GM23338 (cell line): ENCODE results near the gene TAF10. TPM values are rescaled to one million over a fixed set of nuclear protein-coding genes. Genes with fewer than 3 reads are reported as not detected.

Experiments
- ATAC-seq: fragments of 200-7000 bp; cut with Tn5 transposase; 3 replicates; pipeline ENCODE4 v1.9.1; 2020
- DNase-seq: peaks from one replicate; pipeline ENCODE4 v3.0.0-alpha.2; 2015; ENCODE audit warnings: low spot score
- H2AFZ ChIP-seq: fragments of 200-600 bp; sonication (generic); 2 replicates; pipeline ENCODE4 v1.8.0; 2016; ENCODE audit warnings: antibody characterized with exemption, mild to moderate bottlenecking, moderate library complexity
- H3F3A ChIP-seq: fragments of 200-600 bp; sonication (generic); replicated peaks from 2 replicates; pipeline ENCODE4 v1.8.0; 2017; ENCODE audit warnings: antibody characterized with exemption, mixed run types, low read depth
- H3K27ac ChIP-seq: fragments of 200-600 bp; sonication (generic); 2 replicates; pipeline ENCODE4 v1.6.1; 2016; ENCODE audit warnings: low read depth
- H3K27me3 ChIP-seq: fragments of 200-600 bp; sonication (generic); 2 replicates; pipeline ENCODE4 v1.8.0; 2016; ENCODE audit warnings: mild to moderate bottlenecking, mixed run types, moderate library complexity; ENCODE audit not compliant: insufficient read depth
- H3K36me3 ChIP-seq: fragments of 200-600 bp; sonication (generic); 2 replicates; pipeline ENCODE4 v1.8.0; 2016; ENCODE audit warnings: mild to moderate bottlenecking; ENCODE audit not compliant: insufficient read depth
- H3K4me1 ChIP-seq: fragments of 200-600 bp; sonication (generic); 2 replicates; pipeline ENCODE4 v1.8.0; 2016; ENCODE audit warnings: mild to moderate bottlenecking, moderate library complexity; ENCODE audit not compliant: insufficient read depth
- H3K4me2 ChIP-seq: fragments of 200-600 bp; sonication (generic); 2 replicates; pipeline ENCODE4 v1.7.1; 2017; ENCODE audit warnings: mixed run types
- H3K4me3 ChIP-seq: fragments of 200-600 bp; sonication (generic); 2 replicates; pipeline ENCODE4 v1.6.1; 2016; ENCODE audit warnings: mixed run types
- H3K79me2 ChIP-seq: fragments of 200-600 bp; sonication (generic); replicated peaks from 2 replicates; pipeline ENCODE4 v1.8.0; 2017; ENCODE audit warnings: mild to moderate bottlenecking; ENCODE audit not compliant: insufficient read depth
- H3K9me2 ChIP-seq: fragments of 200-600 bp; sonication (generic); 2 replicates; pipeline ENCODE4 v1.8.0; 2017; ENCODE audit not compliant: insufficient read depth
- H4K20me1 ChIP-seq: fragments of 200-600 bp; sonication (generic); replicated peaks from 2 replicates; pipeline ENCODE4 v1.8.0; 2017; ENCODE audit warnings: mild to moderate bottlenecking; ENCODE audit not compliant: insufficient read depth
- H3K27ac Mint-ChIP-seq: 2 replicates; pipeline ENCODE4 v1.8.0; 2020; ENCODE audit warnings: inconsistent platforms, mild to moderate bottlenecking, moderate library complexity, mixed read lengths
- H3K27me3 Mint-ChIP-seq: 3 replicates; pipeline ENCODE4 v1.8.0; 2022; ENCODE audit warnings: low read depth, mild to moderate bottlenecking, moderate library complexity, mixed read lengths, inconsistent platforms; ENCODE audit not compliant: insufficient read depth, poor library complexity
- H3K36me3 Mint-ChIP-seq: 3 replicates; pipeline ENCODE4 v1.8.0; 2021; ENCODE audit warnings: low read depth, mild to moderate bottlenecking, inconsistent platforms, moderate library complexity, mixed read lengths
- H3K4me1 Mint-ChIP-seq: 3 replicates; pipeline ENCODE4 v1.8.0; 2020; ENCODE audit warnings: mild to moderate bottlenecking, inconsistent platforms, mixed read lengths
- H3K4me3 Mint-ChIP-seq: 3 replicates; pipeline ENCODE4 v1.8.0; 2021; ENCODE audit warnings: moderate library complexity, mild to moderate bottlenecking, inconsistent platforms, mixed read lengths
- H3K9me3 Mint-ChIP-seq: 3 replicates; pipeline ENCODE4 v1.8.0; 2020; ENCODE audit warnings: moderate library complexity, mild to moderate bottlenecking, inconsistent platforms, mixed read lengths
- NANOG ChIP-seq: IDR thresholded peaks from 2 replicates; pipeline ENCODE4 v1.6.1; 2016; ENCODE audit warnings: antibody characterized with exemption, borderline replicate concordance
- REST ChIP-seq: IDR thresholded peaks from one replicate; pipeline ENCODE4 v1.6.1; 2018; ENCODE audit warnings: antibody characterized with exemption; ENCODE audit not compliant: unreplicated experiment
- polyA plus RNA-seq: library from polyadenylated mRNA; unstranded; fragments of >200 nt; fragmentation: Nextera tagmentation; extraction: Ambion mirVana; gene quantifications from 2 replicates; pipeline ENCODE4 v1.2.1, GENCODE V29; 2016
- total RNA-seq: library from RNA; depleted of rRNA; stranded (reverse); fragments of >200 nt; shearing (Covaris generic); gene quantifications from 2 replicates; pipeline ENCODE4 v1.2.3, GENCODE V29; 2014
- TF ChIP-seq, protein P1 (sequence below): fragments of 250-450 bp; sonication (Bioruptor Pico); IDR thresholded peaks from 2 replicates; pipeline ENCODE4 v1.5.0; 2020; ENCODE audit warnings: mild to moderate bottlenecking, moderate library complexity

The TAF10 gene
- total and polyA plus RNA-seq, 2 experiments from 2014 or later = 108 to 253 TPM

DNA sequence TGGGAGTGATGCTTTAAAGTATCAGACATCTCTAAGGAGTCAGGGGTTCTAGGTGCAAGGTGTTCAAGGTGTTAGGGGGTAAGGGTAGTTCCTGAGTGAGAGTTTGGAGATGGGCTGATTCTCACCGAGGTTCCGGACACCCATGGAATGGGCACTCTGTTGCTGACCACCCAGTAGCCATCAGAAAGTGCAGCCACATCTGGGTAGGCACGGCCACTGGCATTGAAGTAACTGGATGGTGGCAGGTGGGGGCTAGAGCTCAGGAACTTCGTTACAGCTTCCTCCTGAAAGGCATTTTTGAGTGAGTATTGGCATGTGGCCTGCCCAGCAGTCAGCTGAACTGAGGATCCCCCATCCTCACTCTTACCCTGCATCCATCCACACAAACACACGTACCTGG, 3.0 kb upstream of the TAF10 start (continued):
- TF ChIP-seq, protein P1, sequence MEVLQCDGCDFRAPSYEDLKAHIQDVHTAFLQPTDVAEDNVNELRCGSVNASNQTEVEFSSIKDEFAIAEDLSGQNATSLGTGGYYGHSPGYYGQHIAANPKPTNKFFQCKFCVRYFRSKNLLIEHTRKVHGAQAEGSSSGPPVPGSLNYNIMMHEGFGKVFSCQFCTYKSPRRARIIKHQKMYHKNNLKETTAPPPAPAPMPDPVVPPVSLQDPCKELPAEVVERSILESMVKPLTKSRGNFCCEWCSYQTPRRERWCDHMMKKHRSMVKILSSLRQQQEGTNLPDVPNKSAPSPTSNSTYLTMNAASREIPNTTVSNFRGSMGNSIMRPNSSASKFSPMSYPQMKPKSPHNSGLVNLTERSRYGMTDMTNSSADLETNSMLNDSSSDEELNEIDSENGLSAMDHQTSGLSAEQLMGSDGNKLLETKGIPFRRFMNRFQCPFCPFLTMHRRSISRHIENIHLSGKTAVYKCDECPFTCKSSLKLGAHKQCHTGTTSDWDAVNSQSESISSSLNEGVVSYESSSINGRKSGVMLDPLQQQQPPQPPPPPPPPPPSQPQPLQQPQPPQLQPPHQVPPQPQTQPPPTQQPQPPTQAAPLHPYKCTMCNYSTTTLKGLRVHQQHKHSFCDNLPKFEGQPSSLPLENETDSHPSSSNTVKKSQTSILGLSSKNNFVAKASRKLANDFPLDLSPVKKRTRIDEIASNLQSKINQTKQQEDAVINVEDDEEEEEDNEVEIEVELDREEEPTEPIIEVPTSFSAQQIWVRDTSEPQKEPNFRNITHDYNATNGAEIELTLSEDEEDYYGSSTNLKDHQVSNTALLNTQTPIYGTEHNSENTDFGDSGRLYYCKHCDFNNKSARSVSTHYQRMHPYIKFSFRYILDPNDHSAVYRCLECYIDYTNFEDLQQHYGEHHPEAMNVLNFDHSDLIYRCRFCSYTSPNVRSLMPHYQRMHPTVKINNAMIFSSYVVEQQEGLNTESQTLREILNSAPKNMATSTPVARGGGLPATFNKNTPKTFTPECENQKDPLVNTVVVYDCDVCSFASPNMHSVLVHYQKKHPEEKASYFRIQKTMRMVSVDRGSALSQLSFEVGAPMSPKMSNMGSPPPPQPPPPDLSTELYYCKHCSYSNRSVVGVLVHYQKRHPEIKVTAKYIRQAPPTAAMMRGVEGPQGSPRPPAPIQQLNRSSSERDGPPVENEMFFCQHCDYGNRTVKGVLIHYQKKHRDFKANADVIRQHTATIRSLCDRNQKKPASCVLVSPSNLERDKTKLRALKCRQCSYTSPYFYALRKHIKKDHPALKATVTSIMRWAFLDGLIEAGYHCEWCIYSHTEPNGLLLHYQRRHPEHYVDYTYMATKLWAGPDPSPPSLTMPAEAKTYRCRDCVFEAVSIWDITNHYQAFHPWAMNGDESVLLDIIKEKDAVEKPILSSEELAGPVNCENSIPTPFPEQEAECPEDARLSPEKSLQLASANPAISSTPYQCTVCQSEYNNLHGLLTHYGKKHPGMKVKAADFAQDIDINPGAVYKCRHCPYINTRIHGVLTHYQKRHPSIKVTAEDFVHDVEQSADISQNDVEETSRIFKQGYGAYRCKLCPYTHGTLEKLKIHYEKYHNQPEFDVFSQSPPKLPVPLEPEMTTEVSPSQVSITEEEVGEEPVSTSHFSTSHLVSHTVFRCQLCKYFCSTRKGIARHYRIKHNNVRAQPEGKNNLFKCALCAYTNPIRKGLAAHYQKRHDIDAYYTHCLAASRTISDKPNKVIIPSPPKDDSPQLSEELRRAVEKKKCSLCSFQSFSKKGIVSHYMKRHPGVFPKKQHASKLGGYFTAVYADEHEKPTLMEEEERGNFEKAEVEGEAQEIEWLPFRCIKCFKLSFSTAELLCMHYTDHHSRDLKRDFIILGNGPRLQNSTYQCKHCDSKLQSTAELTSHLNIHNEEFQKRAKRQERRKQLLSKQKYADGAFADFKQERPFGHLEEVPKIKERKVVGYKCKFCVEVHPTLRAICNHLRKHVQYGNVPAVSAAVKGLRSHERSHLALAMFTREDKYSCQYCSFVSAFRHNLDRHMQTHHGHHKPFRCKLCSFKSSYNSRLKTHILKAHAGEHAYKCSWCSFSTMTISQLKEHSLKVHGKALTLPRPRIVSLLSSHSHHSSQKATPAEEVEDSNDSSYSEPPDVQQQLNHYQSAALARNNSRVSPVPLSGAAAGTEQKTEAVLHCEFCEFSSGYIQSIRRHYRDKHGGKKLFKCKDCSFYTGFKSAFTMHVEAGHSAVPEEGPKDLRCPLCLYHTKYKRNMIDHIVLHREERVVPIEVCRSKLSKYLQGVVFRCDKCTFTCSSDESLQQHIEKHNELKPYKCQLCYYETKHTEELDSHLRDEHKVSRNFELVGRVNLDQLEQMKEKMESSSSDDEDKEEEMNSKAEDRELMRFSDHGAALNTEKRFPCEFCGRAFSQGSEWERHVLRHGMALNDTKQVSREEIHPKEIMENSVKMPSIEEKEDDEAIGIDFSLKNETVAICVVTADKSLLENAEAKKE (CRISPR knock-in tag) = no peak

- Histone ChIP-seq H3K4me2 (no peak overlapping the region), H3F3A (no peaks in the 10 kb centered on the region; the same call in 1 of the 2 replicates), H2AFZ (no peak overlapping the region), H3K27me3 (no peaks in the 10 kb centered on the region), H3K4me1 (peaks cover 16% of the 10 kb centered on the region), H3K9me2 (no peaks in the 10 kb centered on the region), H3K4me3 (no peak overlapping the region), H3K27ac (no peak overlapping the region), H3K79me2 (peaks cover 21% of the 10 kb centered on the region), H3K36me3 (peaks cover 18% of the 10 kb centered on the region), H4K20me1 (no peaks in the 10 kb centered on the region; the same call in 1 of the 2 replicates)
- Mint-ChIP-seq H3K27me3 (peaks cover 20% of the 10 kb centered on the region), H3K4me1 (peaks cover 5% of the 10 kb centered on the region), H3K4me3 (no peak overlapping the region), H3K36me3 (peaks cover 25% of the 10 kb centered on the region), H3K9me3 (no peaks in the 10 kb centered on the region), H3K27ac (no peak overlapping the region)
- no peak for TF ChIP-seq NANOG
- TF ChIP-seq REST = no peak
- ATAC-seq (no peak), DNase-seq (no peak)
These were observed 2.4 kb upstream of the TAF10 start for GRCh38 chr11:6614446-6614845.
